ENCODE measurements around the gene STUM.

DNA sequence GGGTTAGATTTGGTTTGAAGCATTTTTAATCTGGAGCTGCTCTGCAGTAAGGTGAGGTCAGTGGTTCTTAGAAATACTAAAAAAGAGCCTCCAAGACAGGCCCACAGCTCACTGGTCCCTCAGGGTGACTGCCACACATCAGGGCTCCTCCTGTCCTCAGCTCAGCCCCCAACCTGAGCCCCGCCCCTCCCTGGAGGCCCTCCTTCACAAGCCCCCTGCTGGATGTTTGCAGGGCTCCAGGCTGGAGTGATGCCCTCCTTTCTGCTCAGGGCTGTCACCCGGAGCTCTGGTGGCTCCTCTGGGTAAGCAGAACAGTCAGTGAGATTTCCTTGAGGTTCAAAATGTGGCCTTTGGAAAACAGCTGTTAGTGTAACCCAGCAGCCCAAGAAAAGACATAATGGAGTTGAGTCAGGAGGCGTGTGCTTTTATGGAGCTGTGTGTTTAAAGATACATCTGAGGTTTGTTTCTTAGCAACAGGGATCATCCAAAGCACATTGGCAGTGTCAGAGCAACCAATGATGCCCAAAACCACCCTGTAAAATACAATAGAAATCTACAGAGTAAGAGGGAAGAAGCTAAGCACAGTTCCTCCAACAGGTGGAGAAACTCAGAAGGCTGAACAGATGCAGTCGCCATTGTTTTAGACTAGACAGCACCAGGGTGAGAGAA, 21.4 kb downstream of the STUM start:
- TF ChIP-seq GATA3 (IDR thresholded peaks at IDR 0.05; ENCODE audit: low read depth, low read length) (no peak), GATA2 (IDR thresholded peaks at IDR 0.05; ENCODE audit: low read depth, low read length) (no peak)

Measured in SH-SY5Y (cell line).